Measurements from ENCODE around the gene C1orf159.

Gene C1orf159

GRCh38 chr1:1090424-1091343 is 25.2 kb downstream of the C1orf159 start:
- DNase-seq, result no peak

GRCh38 chr1:1089731-1090423 is 26.0 kb downstream of the C1orf159 start:
- no peak for DNase-seq

GRCh38 chr1:1088801-1089680 is 26.8 kb downstream of the C1orf159 start:
- no peak for DNase-seq

GRCh38 chr1:1088029-1088800 is 27.7 kb downstream of the C1orf159 start:
- DNase-seq, result no peak

GRCh38 chr1:1087351-1088028 is 28.4 kb downstream of the C1orf159 start:
- no peak for DNase-seq

- no peak for DNase-seq
Observed at GRCh38 chr1:1086911-1087341, 29.0 kb downstream of the C1orf159 start.

- DNase-seq, result no peak
Observed at GRCh38 chr1:1085911-1086841, 29.7 kb downstream of the C1orf159 start.

GRCh38 chr1:1085171-1085841 is 30.6 kb downstream of the C1orf159 start:
- DNase-seq, result no peak

GRCh38 chr1:1084372-1085170 is 31.3 kb downstream of the C1orf159 start:
- no peak for DNase-seq

- DNase-seq, result no peak
Observed at GRCh38 chr1:1083416-1084371, 32.2 kb downstream of the C1orf159 start.

- no peak for DNase-seq
Observed at GRCh38 chr1:1082776-1083415, 33.0 kb downstream of the C1orf159 start.

- no peak for DNase-seq
Observed at GRCh38 chr1:1082239-1082775, 33.6 kb downstream of the C1orf159 start.

- DNase-seq, result no peak
Observed at GRCh38 chr1:1081311-1082238, 34.3 kb downstream of the C1orf159 start.

GRCh38 chr1:1080951-1081310 is 35.0 kb downstream of the C1orf159 start:
- DNase-seq, result no peak

GRCh38 chr1:1080122-1080757 is 35.6 kb downstream of the C1orf159 start:
- no peak for DNase-seq
